SK-N-MC (cell line): ENCODE data around the gene GSG1L.

Experiments
- EZH2 ChIP-seq: fragments of 200-600 bp; sonication (generic); IDR thresholded peaks from one replicate; pipeline ENCODE4 v1.6.1; 2017; ENCODE audit warnings: antibody characterized with exemption
- FOXP2 ChIP-seq: optimal IDR thresholded peaks from 2 replicates; pipeline ENCODE3; 2011; ENCODE audit warnings: mild to moderate bottlenecking, moderate library complexity; ENCODE audit not compliant: insufficient read depth; ENCODE audit errors: extremely low read length, control extremely low read depth
- POLR2AphosphoS5 ChIP-seq: IDR thresholded peaks from 2 replicates; pipeline ENCODE4 v1.6.1; 2012; ENCODE audit warnings: mild to moderate bottlenecking, low read depth, low read length, borderline replicate concordance

DNA sequence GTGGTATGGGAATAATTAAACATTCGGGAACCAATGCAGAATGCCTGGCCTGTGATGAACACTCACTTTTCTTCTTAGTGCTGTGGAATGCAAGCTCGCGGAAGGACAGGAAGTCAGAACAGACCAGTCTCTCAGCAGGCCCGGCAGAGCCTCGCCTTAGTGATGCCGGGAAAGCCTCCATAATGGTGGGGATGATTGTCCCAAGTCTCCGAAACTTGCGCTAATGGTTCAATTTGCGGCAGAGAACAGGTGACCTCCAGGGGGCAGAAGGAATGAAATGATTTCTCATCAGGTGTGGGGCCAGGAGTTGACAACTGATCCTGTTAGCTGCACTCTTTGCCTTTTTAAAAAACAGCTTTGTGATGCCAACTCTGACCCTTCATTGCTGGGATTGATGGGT is 170.6 kb downstream of the GSG1L start:
- TF ChIP-seq EZH2, result no peak
- no peak for TF ChIP-seq POLR2AphosphoS5
- TF ChIP-seq FOXP2, result no peak
